Stimulated activated CD8-positive, alpha-beta memory T cell treated with anti-CD3 and anti-CD28 coated beads, Interleukin-2, amount 100 ng/mL, for 1 hour (primary cell): ENCODE data around the gene NUP98.

ENCODE experiments used
- DNase-seq, 2 donors: peaks; one replicate each; pipeline ENCODE4 v3.0.0-alpha.2; 2020; ENCODE audit warnings: low read depth in 2 of 2

NUP98 gene

DNA sequence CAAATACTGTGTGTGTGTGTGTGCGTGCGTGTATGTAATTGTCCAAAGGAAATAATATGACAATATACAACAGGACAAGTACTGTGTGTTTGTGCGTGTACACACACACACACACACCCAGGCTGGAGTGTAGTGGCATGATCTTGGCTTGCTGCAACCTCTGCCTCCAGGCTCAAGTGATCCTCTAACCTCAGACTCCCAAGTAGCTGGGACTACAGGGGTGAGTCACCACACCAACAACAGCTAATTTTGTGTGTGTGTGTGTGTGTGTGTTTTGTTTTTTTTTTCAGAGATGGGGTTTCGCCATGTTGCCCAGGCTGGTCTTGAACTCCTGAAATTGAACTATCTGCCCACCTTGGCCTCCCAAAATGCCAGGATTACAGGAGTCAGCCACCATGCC is 61.5 kb downstream of the NUP98 start:
- no peak for DNase-seq

- no peak for DNase-seq
Measured at GRCh38 chr11:3732671-3733436, 64.5 kb downstream of the NUP98 start.

GRCh38 chr11:3723014-3723708 is 74.2 kb downstream of the NUP98 start:
- no peak for DNase-seq

DNA sequence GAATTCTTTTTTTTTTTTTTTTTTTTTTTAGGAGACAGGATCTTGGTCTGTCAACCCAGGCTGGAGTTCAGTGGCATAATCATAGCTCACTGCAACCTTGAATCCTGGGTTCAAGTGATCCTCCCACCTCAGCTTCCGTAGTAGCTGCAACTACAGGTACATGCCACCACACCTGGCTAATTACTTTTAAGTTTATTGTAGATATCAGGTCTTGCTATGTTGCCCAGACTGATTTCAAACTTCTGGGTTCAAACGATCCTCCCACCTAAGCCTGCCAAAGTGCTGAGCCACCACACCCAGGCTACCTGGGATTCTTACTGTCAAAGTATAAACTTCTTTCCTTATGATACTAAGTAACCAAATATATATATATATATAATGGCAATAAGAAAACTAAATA is 75.3 kb downstream of the NUP98 start:
- DNase-seq, result no peak

DNA sequence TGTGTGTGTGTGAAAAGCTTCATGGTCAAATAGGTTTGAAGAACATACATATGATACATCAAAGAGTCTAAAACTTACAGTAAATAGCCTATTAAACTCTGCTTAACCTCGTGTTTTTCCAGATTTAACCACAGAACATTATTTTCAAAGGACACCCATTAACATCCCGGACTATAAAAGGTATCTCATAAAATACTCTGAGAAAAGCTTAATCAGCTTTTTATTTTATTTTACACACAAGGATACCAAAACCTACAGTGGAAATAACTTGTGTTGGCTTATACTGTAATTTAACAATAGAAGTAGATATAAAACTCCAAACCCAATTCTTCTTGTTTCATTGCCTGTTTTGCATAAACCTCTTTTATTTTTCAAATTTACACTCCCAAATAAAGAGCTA is 76.4 kb downstream of the NUP98 start:
- DNase-seq, result no peak

DNA sequence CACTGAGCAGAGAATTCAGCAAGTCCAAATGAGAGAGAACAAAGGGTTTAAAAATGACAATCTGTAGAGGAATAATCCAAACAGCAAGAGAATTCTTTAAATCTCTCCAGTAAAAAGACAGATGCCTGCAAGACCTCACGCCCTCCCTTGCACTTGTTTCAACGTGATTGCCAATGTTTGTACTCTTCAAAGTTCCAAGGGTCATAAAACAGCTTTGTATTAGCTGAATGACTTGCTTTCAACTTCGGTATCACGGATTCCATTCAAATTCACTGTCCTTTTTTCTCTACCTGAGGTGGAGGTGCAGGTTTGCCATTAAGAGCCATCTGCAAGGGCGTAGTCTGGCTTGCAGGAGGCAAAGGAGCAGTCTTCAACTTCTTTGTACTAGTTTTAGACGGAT is 85.1 kb downstream of the NUP98 start:
- DNase-seq, result no peak

GRCh38 chr11:3710485-3711259 is 86.7 kb downstream of the NUP98 start:
- no peak for DNase-seq

- no peak for DNase-seq
Measured at GRCh38 chr11:3709977-3710376, 87.4 kb downstream of the NUP98 start.

GRCh38 chr11:3707176-3707575 is 90.2 kb downstream of the NUP98 start:
- no peak for DNase-seq

DNA sequence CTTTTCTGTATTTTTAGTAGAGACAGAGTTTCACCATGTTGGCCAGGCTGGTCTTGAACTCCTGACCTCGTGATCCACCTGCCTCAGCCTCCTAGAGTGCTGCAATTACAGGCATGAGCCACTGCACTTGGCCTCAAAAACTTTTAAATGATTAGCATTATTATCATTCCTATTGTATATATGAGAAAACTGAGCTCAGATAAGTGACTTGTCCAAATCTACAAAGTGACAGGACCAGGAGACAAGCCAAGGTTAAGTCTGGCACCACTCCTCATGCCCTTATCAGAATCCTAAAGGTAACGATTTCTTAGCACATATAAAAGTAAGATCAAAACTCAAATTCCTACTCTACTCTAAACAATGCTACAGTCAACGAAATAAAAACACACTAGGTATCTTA is 94.0 kb downstream of the NUP98 start:
- no peak for DNase-seq

DNA sequence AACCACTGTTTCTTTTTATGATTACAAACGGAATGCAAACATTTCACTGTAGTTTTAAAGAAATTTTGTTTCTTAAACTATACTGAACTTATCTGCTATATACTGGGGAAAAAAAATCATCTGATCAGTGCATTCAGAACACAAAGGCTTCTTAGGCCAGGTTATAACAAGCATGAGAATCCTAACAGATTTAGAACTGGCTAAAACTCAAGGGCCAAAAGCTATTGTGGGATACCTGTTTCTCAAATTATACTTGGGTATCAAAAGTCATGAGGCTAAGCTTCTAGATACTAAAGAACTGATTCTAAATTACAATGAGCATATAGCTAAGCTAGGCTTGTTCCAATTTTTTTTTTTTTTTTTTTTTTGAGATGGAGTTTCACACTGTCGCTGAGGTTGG is 96.4 kb downstream of the NUP98 start:
- no peak for DNase-seq

DNA sequence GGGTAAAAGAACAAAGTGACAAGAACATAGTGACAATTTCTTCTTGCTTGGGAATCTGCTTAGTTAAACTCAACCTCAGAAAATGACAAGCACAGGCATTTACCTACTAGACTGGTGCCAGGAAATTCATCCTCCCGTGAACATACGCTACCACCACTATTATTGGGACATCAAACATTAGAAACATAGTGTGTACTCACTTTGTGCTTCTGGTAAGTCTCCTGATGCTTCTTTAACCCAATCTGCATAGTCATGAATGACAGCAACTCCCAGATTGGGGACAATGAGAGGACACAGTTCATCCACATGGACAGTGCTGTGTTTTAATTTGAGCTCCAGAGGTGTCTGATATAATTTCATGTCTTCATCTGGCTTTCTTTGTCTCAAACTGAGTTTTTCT is 96.9 kb downstream of the NUP98 start:
- DNase-seq, result no peak

DNA sequence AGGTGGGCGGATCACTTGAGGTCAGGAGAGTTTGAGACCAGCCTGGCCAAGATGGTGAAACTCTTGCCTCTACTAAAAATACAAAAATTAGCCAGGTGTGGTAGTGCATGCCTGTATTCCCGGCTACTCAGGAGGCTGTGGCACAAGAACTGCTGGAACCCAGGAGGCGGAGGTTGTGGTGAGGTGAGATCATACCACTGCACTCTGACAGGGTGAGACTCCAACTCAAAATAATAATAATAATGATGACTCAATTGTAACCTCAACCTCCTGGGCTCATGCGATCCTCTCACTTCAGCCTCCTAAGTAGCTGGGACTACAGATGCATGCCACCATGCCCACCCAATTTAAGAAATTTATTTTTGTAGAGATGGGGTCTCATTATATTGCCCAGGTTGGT is 110.6 kb downstream of the NUP98 start:
- DNase-seq, result no peak

- no peak for DNase-seq
Measured at GRCh38 chr11:3685923-3686322, 111.4 kb downstream of the NUP98 start.

DNA sequence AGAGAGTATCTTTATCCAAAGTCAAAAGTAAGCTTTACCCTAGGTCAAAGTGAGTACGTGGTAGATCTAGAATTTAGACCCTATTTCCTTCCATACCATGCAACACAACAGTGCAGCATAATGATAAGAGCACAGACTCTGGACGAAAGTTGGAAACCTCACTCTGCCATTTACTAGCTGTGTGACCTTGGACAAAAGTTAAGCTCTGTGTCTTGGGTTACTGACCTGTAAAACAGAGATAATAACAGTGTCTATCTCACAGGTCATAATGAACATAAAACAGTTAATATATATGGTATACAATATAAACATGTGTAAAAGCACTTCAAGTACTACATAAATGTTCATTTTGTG is 112.6 kb downstream of the NUP98 start:
- no peak for DNase-seq

DNA sequence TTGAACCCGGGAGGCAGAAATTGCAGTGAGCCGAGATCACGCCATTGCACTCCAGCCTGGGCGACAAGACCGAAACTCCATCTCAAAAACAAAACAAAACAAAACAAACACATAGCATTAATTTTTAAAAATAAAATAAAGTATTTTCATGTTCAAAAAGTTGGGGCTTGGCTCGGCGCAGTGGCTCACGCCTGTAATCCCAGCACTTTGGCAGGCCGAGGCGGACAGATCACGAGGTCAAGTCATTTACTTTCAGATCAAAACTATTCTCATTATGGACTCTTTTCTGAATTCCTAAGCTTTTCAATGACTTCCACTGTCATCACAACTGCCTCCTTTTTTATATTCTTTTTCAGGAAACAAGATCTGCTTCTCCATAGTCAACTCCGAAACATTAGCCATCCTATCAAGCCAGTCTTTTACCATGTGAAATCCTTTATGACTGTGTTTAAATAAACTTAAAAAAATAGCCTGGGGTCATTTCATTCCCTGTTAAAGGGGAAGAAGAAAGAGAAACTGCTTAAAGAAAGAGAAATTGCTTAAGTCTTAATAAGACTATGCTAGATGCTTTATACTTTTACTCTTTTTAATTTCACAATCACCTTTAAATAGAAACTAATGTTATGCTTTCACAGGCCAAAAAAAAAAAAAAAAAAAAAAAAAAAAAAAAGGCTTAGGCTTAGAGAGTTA is 113.1 kb downstream of the NUP98 start:
- DNase-seq, result no peak

DNA sequence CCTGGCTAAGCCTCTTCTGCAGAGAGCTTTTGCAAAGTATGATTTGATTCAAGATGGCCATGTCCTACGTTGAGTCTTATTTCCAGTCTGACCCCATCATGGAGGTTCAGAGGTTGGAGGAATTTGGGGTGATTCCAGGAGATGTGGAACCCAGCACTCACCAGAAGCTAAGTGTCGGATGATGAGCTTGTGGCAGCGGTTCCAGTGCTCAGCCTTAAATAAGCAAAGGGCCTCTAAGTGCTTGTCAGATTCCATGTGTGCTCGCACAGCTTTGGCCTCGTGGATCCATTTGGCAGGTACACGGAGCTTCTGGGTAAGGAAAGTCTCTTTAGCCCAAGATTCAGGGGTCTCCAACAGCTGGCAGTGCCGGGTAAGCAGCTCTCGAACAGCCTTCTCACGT is 114.3 kb downstream of the NUP98 start:
- DNase-seq, result no peak

DNA sequence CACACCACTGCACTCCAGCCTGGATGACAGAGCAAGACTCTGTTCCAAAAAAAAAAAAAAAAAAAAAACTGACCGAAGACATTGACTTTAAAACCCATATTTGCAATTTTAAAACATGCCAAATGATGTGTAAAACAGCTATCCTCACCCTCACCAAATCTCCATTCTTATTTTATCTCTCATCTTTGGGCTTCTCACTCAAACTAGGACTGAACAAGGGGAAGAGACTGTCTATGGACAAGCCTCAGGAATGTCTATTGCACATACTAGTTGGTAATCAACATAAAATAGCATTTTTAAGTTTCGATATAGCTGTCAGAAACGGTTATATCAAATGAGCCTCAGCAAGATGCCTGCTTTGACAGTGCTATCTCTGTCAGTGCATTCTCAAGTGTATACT is 118.3 kb downstream of the NUP98 start:
- DNase-seq, result no peak

GRCh38 chr11:3675971-3676370 is 121.4 kb downstream of the NUP98 start:
- DNase-seq, result no peak

- no peak for DNase-seq
Measured at GRCh38 chr11:3674189-3674588, 123.2 kb downstream of the NUP98 start.

DNA sequence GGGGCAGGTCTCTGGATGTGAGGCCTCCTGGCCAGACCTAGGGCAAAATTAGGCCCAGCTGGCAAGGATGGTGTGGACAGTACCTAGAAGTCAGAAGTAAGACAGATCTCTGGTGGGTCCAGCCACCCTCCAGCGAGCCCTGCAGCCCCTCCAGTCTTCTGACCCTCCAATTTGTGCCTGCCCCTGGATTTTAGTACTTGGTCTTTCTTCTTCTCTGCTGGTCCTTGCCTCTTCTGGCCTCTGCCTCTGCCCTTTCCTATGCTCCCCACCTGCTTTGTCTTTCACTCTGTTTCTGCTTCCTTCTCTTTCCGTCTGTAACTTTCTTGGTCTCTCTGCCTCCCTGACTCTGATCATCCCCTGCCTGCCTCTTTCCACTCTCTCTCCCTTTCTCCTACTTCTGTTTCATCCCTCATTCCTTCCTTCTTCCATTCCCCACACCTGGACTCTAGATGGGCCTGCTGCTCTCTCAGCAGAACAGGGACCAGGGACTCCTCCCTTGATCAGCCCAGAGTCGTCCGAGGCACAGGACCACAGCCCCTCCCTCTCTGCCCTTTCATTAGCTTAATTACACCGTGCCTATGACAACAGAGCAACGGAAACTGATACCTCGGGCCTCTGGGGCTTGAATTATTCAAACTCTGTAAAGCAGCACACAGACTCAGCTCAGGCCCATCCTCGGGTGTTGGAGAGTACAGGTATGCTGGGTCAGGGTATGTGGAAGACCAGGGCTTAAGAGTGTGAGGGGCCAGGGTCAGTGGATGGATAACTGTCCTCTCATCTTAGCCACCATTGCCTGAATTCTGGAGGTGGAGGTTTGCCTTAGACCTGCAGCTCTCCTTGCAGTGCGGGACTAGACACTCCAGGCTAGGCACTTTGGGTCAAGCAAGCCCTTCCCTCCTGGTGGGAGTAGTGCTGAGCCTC is 125.8 kb downstream of the NUP98 start, which contains the start of gene CHRNA10:
CHRNA10 (minus strand) TSS at position 51 of the 921 bp plus-strand sequence. CDS start 72 bp downstream, outside the sequence.
- DNase-seq, result no peak
